ENCODE measurements around the gene GUCD1.

Gene GUCD1

GRCh38 chr22:24496234-24496633, 58.7 kb downstream of the GUCD1 start:
- TF ChIP-seq, protein P1, sequence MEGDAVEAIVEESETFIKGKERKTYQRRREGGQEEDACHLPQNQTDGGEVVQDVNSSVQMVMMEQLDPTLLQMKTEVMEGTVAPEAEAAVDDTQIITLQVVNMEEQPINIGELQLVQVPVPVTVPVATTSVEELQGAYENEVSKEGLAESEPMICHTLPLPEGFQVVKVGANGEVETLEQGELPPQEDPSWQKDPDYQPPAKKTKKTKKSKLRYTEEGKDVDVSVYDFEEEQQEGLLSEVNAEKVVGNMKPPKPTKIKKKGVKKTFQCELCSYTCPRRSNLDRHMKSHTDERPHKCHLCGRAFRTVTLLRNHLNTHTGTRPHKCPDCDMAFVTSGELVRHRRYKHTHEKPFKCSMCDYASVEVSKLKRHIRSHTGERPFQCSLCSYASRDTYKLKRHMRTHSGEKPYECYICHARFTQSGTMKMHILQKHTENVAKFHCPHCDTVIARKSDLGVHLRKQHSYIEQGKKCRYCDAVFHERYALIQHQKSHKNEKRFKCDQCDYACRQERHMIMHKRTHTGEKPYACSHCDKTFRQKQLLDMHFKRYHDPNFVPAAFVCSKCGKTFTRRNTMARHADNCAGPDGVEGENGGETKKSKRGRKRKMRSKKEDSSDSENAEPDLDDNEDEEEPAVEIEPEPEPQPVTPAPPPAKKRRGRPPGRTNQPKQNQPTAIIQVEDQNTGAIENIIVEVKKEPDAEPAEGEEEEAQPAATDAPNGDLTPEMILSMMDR (IDR thresholded peaks at IDR 0.05; ENCODE audit: low read depth, low read length), result no peak
- TF ChIP-seq, protein P2, sequence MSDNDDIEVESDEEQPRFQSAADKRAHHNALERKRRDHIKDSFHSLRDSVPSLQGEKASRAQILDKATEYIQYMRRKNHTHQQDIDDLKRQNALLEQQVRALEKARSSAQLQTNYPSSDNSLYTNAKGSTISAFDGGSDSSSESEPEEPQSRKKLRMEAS (IDR thresholded peaks at IDR 0.05; ENCODE audit: low read depth, low read length), result no peak
- TF ChIP-seq POLR2A (IDR thresholded peaks at IDR 0.05; ENCODE audit: extremely low read depth, insufficient read length) (no peak), MYC (IDR thresholded peaks at IDR 0.05; ENCODE audit: low read depth, low read length) (no peak)
- H3K4me3 ChIP-seq (ENCODE audit: low read depth, low read length), result no peak overlapping the region
- DNase-seq (ENCODE audit: low read depth), result no peak

- TF ChIP-seq POLR2A (IDR thresholded peaks at IDR 0.05; ENCODE audit: extremely low read depth, insufficient read length), result no peak
- TF ChIP-seq, protein P1 (IDR thresholded peaks at IDR 0.05; ENCODE audit: low read depth, low read length), result no peak
- TF ChIP-seq, protein P2 (IDR thresholded peaks at IDR 0.05; ENCODE audit: low read depth, low read length), result no peak
- TF ChIP-seq MYC (IDR thresholded peaks at IDR 0.05; ENCODE audit: low read depth, low read length), result no peak
- H3K4me3 ChIP-seq (ENCODE audit: low read depth, low read length), result no peak overlapping the region
- no peak for DNase-seq (ENCODE audit: low read depth)
These were observed 59.6 kb downstream of the GUCD1 start for GRCh38 chr22:24495365-24495675.

- TF ChIP-seq, protein P1 (IDR thresholded peaks at IDR 0.05; ENCODE audit: low read depth, low read length), result no peak
- TF ChIP-seq POLR2A (IDR thresholded peaks at IDR 0.05; ENCODE audit: extremely low read depth, insufficient read length) (no peak), MYC (IDR thresholded peaks at IDR 0.05; ENCODE audit: low read depth, low read length) (no peak)
- TF ChIP-seq, protein P2 (IDR thresholded peaks at IDR 0.05; ENCODE audit: low read depth, low read length), result no peak
- H3K4me3 ChIP-seq (ENCODE audit: low read depth, low read length), result no peak within 1 kb of the TSS
- DNase-seq (ENCODE audit: low read depth), result no peak
These were observed 60.2 kb downstream of the GUCD1 start, which contains the start of gene UPB1 for GRCh38 chr22:24494528-24495364. Gene UPB1 (plus strand): TSS chr22:24495332. CDS start chr22:24495404, 72 bp downstream.

DNA sequence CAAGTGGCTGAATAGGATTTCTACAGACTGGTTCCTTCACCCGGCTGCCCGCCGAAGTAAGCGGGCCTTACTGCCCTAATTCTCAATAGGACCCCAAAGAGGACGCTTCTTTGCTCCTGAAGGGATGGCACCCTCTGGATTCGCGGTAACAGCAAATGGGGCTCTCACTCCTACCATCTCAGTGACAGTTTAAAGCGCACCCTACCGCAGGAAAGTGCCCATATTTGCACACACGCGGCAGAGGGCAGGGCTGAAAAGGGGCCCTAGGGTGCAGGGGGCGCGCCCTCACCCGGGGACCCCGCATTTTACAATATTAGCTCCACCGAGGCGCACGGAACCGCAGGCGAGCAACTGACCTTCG, 60.8 kb downstream of the GUCD1 start:
- no peak for TF ChIP-seq POLR2A (IDR thresholded peaks at IDR 0.05; ENCODE audit: extremely low read depth, insufficient read length)
- TF ChIP-seq MYC (IDR thresholded peaks at IDR 0.05; ENCODE audit: low read depth, low read length), result no peak
- H3K4me3 ChIP-seq (ENCODE audit: low read depth, low read length), result no peak overlapping the region
- no peak for DNase-seq (ENCODE audit: low read depth)

DNA sequence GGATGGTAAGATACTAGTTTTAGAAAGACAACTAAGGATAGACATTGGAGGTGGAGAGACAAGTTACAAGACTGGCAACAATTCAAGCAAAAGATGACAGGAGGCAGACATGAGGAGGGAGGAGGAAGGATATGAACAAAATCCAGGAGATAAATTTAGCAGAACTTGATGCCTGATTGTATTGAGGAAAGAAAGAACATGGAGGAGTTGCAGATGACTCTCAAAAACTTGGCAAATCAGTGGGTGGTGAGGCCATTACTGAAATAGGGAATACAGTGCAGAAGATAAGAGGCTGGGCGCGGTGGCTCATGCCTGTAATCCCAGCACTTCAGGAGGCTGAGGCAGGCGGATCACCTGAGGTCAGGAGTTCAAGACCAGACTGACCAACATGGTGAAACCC, 62.5 kb downstream of the GUCD1 start:
- TF ChIP-seq POLR2A (IDR thresholded peaks at IDR 0.05; ENCODE audit: extremely low read depth, insufficient read length) (no peak), MYC (IDR thresholded peaks at IDR 0.05; ENCODE audit: low read depth, low read length) (no peak)
- no peak for DNase-seq (ENCODE audit: low read depth)
- no peak overlapping the region for H3K4me3 ChIP-seq (ENCODE audit: low read depth, low read length)

All from NB4 (cell line).